ENCODE measurements around the gene AHCYL2.

DNA sequence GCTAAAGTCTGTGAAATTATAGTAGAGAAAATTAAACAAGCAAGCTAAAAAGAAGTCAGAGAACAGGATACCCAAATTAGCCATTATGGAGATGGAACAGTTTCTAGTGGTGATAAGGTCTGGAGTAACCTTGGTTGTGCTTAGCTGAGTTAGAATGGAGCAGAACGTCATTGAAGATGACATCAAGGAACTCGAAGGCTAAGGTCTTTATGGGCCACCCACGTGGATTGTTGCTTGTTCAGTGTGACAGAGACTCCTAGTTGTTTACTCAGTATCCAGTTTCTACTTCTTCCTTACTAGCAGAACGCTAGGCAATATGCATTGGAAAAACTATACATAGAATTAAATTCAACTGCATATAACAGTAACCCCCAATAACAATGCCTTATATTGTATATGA lies 39.7 kb downstream of the AHCYL2 start:
- TF ChIP-seq REST (IDR thresholded peaks at IDR 0.05; ENCODE audit: insufficient replicate concordance, low read depth), result no peak
- TF ChIP-seq, protein P1, sequence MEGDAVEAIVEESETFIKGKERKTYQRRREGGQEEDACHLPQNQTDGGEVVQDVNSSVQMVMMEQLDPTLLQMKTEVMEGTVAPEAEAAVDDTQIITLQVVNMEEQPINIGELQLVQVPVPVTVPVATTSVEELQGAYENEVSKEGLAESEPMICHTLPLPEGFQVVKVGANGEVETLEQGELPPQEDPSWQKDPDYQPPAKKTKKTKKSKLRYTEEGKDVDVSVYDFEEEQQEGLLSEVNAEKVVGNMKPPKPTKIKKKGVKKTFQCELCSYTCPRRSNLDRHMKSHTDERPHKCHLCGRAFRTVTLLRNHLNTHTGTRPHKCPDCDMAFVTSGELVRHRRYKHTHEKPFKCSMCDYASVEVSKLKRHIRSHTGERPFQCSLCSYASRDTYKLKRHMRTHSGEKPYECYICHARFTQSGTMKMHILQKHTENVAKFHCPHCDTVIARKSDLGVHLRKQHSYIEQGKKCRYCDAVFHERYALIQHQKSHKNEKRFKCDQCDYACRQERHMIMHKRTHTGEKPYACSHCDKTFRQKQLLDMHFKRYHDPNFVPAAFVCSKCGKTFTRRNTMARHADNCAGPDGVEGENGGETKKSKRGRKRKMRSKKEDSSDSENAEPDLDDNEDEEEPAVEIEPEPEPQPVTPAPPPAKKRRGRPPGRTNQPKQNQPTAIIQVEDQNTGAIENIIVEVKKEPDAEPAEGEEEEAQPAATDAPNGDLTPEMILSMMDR (IDR thresholded peaks at IDR 0.05; ENCODE audit: insufficient read depth, low read length), result no peak
- TF ChIP-seq GABPA (IDR thresholded peaks at IDR 0.05; ENCODE audit: low read depth), result no peak
- no peak for TF ChIP-seq POLR2AphosphoS5 (IDR thresholded peaks at IDR 0.05; ENCODE audit: low read depth)
